T-helper 17 cell (primary cell): ENCODE measurements around the gene MYL2. TPM values are rescaled to one million over a fixed set of nuclear protein-coding genes. Genes with fewer than 3 reads are reported as not detected.

Experiments used
- ATAC-seq: fragments of 150-1000 bp; cut with Tn5 transposase; 2 replicates; pipeline ENCODE4 v1.10.0; 2021; ENCODE audit warnings: mild to moderate bottlenecking, moderate library complexity
- DNase-seq, 3 donors: peaks; one replicate each; pipeline versions ENCODE4 v3.0.0 to v3.0.0-alpha.2; 2020 to 2021
- H3K9me3 ChIP-seq: one replicate; pipeline ENCODE4 v1.7.0; 2013; ENCODE audit warnings: low read length, mild to moderate bottlenecking; ENCODE audit not compliant: control insufficient read depth, poor library complexity, severe bottlenecking
- H3K27ac Mint-ChIP-seq: one replicate; pipeline ENCODE4 v1.8.0; 2022; ENCODE audit warnings: mild to moderate bottlenecking, moderate library complexity, mixed read lengths
- H3K27me3 Mint-ChIP-seq: one replicate; pipeline ENCODE4 v1.8.0; 2022; ENCODE audit warnings: mixed read lengths
- H3K36me3 Mint-ChIP-seq: one replicate; pipeline ENCODE4 v1.8.0; 2022; ENCODE audit warnings: low read depth, mixed read lengths
- H3K4me1 Mint-ChIP-seq: one replicate; pipeline ENCODE4 v1.8.0; 2022; ENCODE audit warnings: mild to moderate bottlenecking, mixed read lengths
- H3K4me3 Mint-ChIP-seq: one replicate; pipeline ENCODE4 v1.8.0; 2022; ENCODE audit warnings: mild to moderate bottlenecking, moderate library complexity, mixed read lengths
- total RNA-seq, 4 donors: library from RNA in 2 of 4; stranded (reverse) in 2 of 4; gene quantifications; one replicate each; pipeline ENCODE4 v1.2.3 and lab custom pipeline; 2022 to 2026

MYL2 gene
- total RNA-seq, 2 donors from 2014 or later: not detected

DNA sequence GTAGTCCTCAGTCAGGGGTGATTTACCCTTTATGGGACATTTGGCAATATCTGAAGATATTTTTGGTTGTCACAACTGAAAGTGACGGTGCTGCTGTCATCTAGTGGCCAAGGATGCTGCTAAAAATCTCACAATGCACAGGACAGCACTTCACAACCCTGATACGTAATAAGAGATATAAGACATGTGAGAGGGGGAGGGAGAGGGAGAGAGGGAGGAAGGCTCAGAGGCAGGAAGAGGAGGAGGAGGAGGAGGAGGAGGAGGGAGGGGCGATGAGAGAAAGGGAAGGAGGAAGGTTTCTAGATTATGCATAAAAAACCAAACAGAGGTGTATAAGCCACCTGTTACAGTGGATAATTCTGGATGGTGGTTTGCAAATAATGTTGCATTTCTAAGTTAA lies 14.3 kb downstream of the MYL2 start:
- Mint-ChIP-seq H3K4me1 (peaks cover 9% of the 10 kb centered on the region), H3K27me3 (peaks cover 34% of the 10 kb centered on the region), H3K27ac (no peak overlapping the region), H3K4me3 (no peak overlapping the region), H3K36me3 (peaks cover 6% of the 10 kb centered on the region)
- H3K9me3 ChIP-seq: no peaks in the 10 kb centered on the region
- ATAC-seq: no peak
- no peak for DNase-seq

DNA sequence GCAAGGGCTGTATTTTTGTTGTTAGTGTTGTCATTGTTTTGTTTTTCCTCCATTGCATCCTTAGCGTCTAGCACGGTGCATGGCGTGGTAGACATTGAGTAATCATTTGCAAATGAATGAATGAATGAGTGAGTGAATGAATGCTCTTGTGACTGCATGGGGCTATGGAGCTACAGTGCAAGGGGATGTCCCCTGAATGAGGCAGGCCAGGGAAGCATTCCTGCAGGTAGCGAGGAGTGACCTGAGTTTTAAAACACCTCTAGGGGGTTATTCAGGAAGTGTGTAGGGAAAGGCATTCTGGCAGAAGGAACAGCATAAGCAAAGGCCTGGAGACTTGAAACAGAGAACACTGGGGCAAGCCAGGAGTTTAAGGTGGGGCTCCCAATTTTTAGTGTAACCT lies 16.9 kb downstream of the MYL2 start:
- no peak for ATAC-seq
- H3K27me3 Mint-ChIP-seq: peaks cover 25% of the 10 kb centered on the region
- no peak overlapping the region for H3K4me3 Mint-ChIP-seq
- peaks cover 6% of the 10 kb centered on the region for H3K36me3 Mint-ChIP-seq
- H3K9me3 ChIP-seq: no peaks in the 10 kb centered on the region
- DNase-seq: no peak
- H3K4me1 Mint-ChIP-seq: peaks cover 9% of the 10 kb centered on the region
- H3K27ac Mint-ChIP-seq: no peak overlapping the region

DNA sequence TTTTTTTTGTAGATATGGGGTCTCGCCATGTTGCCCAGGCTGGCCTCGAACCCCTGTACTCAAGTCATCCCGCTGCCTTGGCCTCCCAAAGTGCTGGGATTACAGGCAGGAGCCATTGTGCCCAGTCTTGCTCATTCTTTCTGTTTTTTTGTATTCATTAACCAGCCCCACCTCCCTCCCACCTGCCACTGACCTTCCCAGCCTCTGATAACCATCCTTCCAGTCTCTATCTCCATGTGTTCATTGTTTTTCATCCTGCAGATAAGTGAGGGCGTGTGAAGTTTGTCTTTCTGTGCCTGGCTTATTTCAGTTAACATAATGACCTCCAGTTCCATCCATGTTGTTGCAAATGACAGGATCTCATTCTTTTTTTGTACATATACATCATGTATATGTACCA lies 19.0 kb downstream of the MYL2 start:
- DNase-seq (no peak), ATAC-seq (no peak)
- Mint-ChIP-seq H3K4me1 (peaks cover 4% of the 10 kb centered on the region), H3K27me3 (peaks cover 18% of the 10 kb centered on the region), H3K4me3 (no peak overlapping the region), H3K36me3 (no peaks in the 10 kb centered on the region), H3K27ac (no peak overlapping the region)
- no peaks in the 10 kb centered on the region for H3K9me3 ChIP-seq

DNA sequence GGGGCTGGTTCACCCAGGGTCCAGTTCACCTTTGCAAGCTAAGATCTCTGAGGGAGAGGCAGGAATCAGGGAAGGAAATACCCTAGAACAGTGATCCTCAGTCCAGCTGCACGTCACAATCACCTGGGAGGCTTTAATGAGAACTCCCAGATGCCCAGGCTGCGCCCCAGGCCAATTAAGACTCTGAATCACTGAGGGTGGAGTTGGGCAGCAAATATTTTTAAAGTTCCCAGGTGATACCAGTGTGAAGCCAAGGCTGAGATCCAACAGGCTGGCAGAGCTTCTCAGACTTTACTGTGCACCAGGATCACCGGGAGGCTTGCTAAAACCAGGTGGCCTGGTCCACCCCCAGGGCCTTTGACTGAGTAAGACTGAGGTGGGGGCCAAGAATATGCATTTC lies 23.8 kb downstream of the MYL2 start:
- no peak overlapping the region for H3K27ac Mint-ChIP-seq
- H3K4me1 Mint-ChIP-seq: peaks cover 4% of the 10 kb centered on the region
- no peak for ATAC-seq
- no peak overlapping the region for H3K4me3 Mint-ChIP-seq
- H3K36me3 Mint-ChIP-seq: no peaks in the 10 kb centered on the region
- H3K9me3 ChIP-seq: no peaks in the 10 kb centered on the region
- peaks cover 23% of the 10 kb centered on the region for H3K27me3 Mint-ChIP-seq
- DNase-seq: no peak

DNA sequence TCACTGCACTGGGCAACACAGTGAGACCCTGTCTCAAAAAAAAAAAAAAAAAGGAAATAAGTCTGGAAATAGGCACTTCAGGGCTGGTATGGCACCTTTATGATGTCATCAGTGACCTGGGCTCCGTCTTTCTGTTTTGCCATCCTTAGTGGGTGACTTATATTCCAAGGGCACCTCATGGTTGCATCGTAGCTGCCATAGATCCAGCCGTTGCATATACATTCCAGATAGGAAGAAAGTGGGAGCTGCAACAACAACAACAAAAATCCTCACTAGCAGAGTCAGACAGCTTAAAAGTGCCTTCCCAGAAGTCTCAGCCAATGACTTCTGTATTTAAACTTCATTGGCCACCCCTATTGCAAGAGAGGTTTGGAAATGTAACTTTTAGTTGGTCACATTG lies 26.4 kb downstream of the MYL2 start:
- ATAC-seq (peak; percentile 23), DNase-seq (no peak)
- Mint-ChIP-seq H3K36me3 (no peaks in the 10 kb centered on the region), H3K4me3 (peak overlapping the region; percentile 64), H3K27ac (no peak overlapping the region), H3K4me1 (peaks cover 4% of the 10 kb centered on the region), H3K27me3 (peaks cover 27% of the 10 kb centered on the region)
- no peaks in the 10 kb centered on the region for H3K9me3 ChIP-seq

DNA sequence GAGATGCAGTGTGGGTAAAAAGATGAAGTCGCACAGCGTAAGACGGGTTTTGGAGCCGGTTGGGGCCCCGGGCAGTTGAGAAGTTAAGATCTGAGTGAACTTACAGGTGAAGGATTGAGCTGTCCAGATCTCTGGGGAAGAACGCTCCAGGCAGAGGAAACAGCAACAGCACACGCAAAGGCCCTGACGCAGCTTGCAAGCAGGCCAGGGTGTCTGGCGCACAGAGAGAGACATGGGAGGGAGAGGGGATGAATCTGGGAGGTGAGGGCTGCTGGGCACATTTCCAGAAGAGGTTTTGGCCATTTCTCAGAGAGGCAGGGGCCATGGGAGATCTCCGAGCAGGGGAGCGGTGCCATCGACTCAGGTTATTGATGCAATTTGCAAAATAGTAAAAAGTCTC lies 31.0 kb downstream of the MYL2 start:
- H3K36me3 Mint-ChIP-seq: no peaks in the 10 kb centered on the region
- H3K27ac Mint-ChIP-seq: no peak overlapping the region
- peaks cover 25% of the 10 kb centered on the region for H3K27me3 Mint-ChIP-seq

DNA sequence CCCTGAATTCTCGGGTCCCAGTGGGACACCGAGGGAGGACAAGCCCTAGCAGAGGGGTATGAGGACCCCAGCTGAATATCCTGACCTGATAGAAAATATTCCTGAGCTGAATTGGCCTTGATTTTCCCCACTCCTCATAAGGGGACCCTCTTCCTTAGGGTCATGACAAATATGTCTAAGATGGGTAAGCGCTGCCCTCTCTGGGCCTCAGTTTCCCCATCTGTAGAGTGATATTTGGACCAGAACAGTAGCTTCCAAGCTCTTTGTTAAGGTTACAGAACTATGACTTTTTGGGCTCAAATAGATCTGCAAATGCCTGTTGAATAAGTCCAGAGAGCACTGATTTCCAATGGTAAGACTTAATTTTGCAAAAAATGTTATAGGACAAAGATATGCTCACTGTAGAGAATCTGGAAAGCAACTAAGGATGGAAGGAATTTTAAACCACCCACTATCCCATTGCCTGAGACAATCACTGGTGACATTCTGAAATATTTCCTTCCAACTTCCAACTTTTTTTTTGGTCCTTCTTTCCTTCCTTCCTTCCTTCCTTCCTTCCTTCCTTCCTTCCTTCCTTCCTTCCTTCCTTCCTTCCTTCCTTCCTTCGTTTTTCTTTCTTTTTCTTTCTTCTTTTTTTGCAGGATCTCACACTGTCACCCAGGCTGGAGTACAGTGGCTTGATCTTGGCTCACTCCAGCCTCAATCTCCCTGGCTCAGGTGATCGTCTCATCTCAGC lies 32.0 kb downstream of the MYL2 start:
- H3K9me3 ChIP-seq: no peaks in the 10 kb centered on the region
- Mint-ChIP-seq H3K27ac (peak overlapping the region; percentile 87), H3K4me3 (peak overlapping the region; percentile 93), H3K36me3 (no peaks in the 10 kb centered on the region), H3K4me1 (peaks cover 7% of the 10 kb centered on the region), H3K27me3 (peaks cover 16% of the 10 kb centered on the region)
- ATAC-seq: no peak
- no peak for DNase-seq

More for the DNA sequence above, 31.0 kb downstream of the MYL2 start:
- H3K9me3 ChIP-seq: no peaks in the 10 kb centered on the region
- H3K4me1 Mint-ChIP-seq: peaks cover 8% of the 10 kb centered on the region
- DNase-seq (no peak), ATAC-seq (no peak)
- no peak overlapping the region for H3K4me3 Mint-ChIP-seq

DNA sequence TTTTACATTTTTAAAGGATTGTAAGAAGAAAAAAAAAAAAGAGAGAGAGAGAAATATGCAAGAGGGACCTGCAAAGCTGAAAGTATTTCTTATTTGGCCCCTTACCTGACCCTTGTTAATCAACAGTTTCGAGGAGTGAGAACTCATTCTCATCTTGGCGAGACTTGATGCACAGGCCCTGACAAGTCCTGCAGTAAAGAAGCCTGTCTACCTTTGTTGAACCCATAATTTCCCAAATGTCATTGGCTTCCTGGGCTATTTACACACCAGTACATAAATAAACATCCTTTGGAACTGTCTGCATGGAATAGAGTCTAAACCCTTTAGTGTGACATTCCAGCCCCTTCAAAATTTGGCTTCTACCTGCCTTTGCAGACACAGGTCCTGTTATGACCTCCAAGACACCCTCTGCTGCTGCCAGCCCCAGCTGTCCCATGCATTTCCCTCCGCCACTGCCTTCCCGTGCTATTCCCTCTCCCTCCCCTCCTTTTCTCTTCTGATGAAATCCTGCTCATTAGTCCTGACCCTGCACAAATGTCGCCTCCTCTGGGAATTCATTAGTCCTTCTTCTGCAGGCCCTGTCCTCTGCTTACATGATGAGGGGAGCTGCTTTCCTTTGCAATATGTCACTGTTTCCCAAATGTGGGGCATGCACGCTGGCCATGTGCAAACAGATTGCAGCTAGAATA lies 35.1 kb downstream of the MYL2 start:
- no peak for DNase-seq
- Mint-ChIP-seq H3K4me3 (no peak overlapping the region), H3K27me3 (peaks cover 12% of the 10 kb centered on the region), H3K27ac (no peak overlapping the region), H3K4me1 (peaks cover 7% of the 10 kb centered on the region), H3K36me3 (no peaks in the 10 kb centered on the region)
- ATAC-seq: no peak
- peaks cover 3% of the 10 kb centered on the region for H3K9me3 ChIP-seq

DNA sequence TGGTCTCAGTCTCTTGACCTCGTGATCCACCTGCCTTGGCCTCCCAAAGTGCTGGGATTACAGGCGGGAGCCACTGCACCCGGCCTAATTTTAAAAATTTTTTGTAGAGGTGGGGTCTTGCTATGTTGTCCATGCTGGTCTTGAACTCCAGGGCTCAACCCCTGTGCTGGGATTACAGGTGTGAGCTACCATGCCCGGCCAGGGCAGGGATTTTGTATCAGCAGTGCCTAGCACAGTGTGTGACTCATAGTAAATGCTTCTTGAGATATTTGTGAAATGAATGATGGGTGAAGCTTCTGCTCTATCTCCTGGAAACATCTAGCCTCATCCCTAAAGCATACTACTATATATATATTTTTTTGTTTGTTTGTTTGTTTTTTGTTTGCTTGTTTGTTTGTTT lies 37.1 kb downstream of the MYL2 start:
- Mint-ChIP-seq H3K4me3 (no peak overlapping the region), H3K4me1 (peaks cover 3% of the 10 kb centered on the region), H3K27me3 (peaks cover 10% of the 10 kb centered on the region), H3K36me3 (no peaks in the 10 kb centered on the region), H3K27ac (no peak overlapping the region)
- ATAC-seq: no peak
- DNase-seq: no peak
- H3K9me3 ChIP-seq: peaks cover 3% of the 10 kb centered on the region

DNA sequence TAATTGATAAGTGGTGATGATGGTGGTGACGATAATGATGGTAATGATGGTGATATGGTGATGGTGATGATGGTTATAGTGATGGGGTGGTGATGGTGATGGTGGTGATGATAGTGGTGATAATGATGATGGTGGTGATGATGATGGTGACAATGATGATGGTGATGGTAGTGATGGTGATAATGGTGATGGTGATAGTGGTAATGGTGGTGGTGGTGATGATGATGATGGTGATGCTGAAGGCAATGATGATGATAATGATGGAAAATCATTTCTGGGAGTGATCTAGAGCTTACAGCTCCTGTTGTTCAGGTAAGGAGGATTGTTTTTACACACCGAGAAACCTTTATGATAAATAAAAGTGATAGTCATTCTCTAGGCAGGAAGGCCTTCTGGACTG lies 39.7 kb downstream of the MYL2 start:
- Mint-ChIP-seq H3K27me3 (peaks cover 6% of the 10 kb centered on the region), H3K27ac (no peak overlapping the region), H3K36me3 (no peaks in the 10 kb centered on the region), H3K4me3 (no peak overlapping the region), H3K4me1 (no peaks in the 10 kb centered on the region)
- DNase-seq: no peak
- no peak for ATAC-seq
- peaks cover 3% of the 10 kb centered on the region for H3K9me3 ChIP-seq

DNA sequence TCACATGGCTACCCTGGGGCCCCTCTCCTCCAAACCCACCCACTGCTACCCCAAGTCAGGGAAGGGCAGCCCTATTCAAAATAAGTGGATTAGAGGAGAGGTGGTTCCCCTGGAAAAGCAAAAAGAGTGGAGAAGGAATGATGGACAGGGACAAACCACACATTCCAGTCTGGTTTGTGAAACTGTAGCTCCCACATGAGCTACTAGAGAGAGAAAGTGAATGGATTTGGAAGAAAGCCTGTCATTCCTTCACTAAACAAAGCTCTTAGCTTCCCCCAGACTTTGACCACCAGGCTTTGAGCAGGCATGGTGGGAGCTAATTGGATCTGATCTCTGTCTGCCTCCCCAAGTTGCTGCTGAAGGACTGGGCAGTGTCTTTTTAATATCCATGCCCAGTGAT lies 45.6 kb downstream of the MYL2 start:
- H3K4me3 Mint-ChIP-seq: no peak overlapping the region

DNA sequence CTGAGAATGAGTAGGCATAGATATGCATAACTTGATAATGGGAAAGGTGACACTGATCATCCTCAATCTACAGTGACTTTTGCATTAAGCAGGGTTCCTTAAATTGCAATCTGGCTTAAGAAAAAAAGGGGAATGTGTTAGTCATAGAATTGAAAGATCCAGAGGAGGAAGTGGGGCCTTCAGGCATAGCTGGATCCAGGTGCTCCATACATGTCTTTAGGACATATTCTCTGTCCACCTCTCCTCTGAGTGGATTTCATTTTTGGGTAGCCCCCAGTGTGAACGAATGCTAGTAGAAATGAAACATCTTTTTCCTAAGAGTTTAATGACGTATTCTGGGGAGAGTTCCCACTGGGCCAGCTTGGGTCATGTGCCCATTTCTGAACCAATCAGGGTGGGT lies 46.0 kb downstream of the MYL2 start:
- H3K9me3 ChIP-seq: no peaks in the 10 kb centered on the region
- ATAC-seq (no peak), DNase-seq (no peak)
- no peaks in the 10 kb centered on the region for H3K36me3 Mint-ChIP-seq
- no peak overlapping the region for H3K27ac Mint-ChIP-seq
- peaks cover 39% of the 10 kb centered on the region for H3K27me3 Mint-ChIP-seq
- no peaks in the 10 kb centered on the region for H3K4me1 Mint-ChIP-seq
- H3K4me3 Mint-ChIP-seq: no peak overlapping the region

More for the DNA sequence above, 45.6 kb downstream of the MYL2 start:
- H3K9me3 ChIP-seq: no peaks in the 10 kb centered on the region
- Mint-ChIP-seq H3K27ac (no peak overlapping the region), H3K36me3 (no peaks in the 10 kb centered on the region), H3K4me1 (no peaks in the 10 kb centered on the region), H3K27me3 (peaks cover 36% of the 10 kb centered on the region)
- no peak for ATAC-seq
- DNase-seq: no peak

DNA sequence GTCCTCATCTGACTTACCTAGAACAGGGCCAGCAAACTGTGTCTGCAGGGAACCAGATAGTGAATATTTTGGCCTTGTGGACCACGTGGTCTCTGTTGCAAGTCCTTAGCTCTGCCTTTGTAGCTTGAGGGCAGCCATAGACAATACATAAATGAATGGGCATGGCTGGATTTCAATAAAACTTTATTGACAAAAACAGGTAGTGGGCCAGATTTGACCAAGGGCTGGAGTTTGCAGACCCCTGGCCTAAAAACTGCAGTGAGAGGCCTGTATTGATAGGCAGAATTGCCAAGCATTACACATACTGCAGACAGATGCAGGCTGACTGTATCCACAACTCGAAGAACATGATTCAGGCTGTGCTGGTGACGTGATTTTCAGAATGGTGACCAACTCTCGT lies 48.3 kb downstream of the MYL2 start:
- Mint-ChIP-seq H3K4me3 (no peak overlapping the region), H3K27ac (no peak overlapping the region), H3K4me1 (no peaks in the 10 kb centered on the region), H3K27me3 (peaks cover 37% of the 10 kb centered on the region), H3K36me3 (no peaks in the 10 kb centered on the region)
- no peaks in the 10 kb centered on the region for H3K9me3 ChIP-seq
- DNase-seq (no peak), ATAC-seq (no peak)

DNA sequence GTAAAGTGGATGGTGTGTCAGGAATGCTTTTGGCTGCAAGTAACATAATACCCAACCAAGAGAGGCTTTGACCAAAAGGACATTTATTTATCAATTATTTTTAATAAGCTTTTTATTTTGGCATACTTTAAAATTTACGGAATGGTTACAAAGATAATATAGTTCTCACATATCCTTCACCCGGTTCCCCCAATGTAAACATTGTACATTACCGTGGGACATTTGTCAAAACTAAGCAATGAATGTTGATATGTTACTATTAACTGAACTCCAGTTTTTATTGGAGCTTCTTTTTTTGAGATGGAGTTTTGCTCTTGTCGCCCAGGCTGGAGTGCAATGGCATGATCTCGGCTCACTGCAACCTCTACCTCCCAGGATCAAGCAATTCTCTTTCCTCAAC lies 50.6 kb downstream of the MYL2 start:
- no peak for DNase-seq
- Mint-ChIP-seq H3K4me1 (no peaks in the 10 kb centered on the region), H3K27me3 (peaks cover 33% of the 10 kb centered on the region), H3K36me3 (no peaks in the 10 kb centered on the region), H3K27ac (no peak overlapping the region), H3K4me3 (no peak overlapping the region)
- no peaks in the 10 kb centered on the region for H3K9me3 ChIP-seq
- ATAC-seq: no peak
